ENCODE results near the gene STUM.

The STUM gene

GRCh38 chr1:226532553-226532952 is 16.0 kb upstream of the STUM start:
- FAIRE-seq (no peak), DNase-seq (ENCODE audit: insufficient read length, low spot score) (no peak)

DNA sequence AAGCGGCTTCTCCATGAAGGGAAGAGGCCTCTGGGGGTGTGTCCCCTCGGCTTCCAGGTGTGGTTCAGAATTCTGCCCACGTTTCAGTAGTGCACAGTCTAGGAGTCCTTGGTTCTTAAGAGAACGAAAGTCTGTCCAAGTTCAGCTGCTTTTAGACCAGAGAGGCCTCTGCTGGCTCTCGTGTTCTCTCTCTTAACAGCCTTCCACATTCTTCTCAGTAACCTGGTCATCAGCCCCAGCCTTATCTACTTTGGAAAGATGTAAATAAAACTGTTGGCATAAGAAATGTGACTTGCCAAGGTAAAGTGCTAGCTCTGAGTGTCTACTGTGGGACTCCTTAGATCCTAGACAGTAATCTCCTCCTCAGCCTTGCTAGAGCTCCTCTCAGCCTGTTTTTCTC is 15.3 kb upstream of the STUM start:
- no peak for DNase-seq (ENCODE audit: insufficient read length, low spot score)
- FAIRE-seq = no peak

DNA sequence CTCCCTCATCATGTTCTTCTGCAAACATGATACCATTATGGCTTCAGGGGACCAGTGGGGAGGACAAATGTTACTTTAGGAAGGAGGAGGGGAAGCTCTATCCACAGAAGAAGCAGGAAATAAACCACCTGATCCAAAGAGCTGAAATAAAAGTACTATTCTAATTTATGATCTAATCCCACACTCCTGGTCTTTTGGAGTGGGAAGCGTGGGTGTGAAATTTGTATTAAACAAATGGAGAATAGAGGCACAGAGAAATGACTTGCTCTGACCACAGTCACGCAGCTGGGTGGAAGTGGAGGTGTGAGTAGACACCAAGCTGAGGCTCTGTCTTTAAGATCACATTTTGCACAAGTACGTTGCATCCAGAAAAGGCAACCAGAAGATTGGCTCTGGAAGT is 14.5 kb upstream of the STUM start:
- FAIRE-seq (no peak), DNase-seq (ENCODE audit: insufficient read length, low spot score) (no peak)

DNA sequence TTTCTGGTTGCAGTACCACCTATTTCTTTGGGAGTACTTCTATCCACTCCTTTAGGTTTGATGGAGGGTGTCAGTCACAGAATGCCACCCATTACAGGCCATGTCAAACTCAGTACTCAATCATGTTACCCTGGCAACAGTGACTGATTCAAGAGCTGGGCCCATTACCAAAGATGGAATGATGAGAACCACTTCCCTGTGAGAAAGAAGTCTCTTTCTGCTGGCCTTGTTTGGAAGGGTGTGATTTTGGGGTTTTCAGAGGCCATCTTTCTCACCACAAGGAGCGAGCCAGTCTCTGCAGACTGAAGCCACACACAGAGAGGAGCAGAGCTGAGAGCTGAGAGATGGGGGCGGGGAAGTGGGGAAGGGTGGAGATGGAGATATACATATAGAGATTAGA is 13.9 kb upstream of the STUM start:
- DNase-seq (ENCODE audit: insufficient read length, low spot score) (no peak), FAIRE-seq (no peak)

DNA sequence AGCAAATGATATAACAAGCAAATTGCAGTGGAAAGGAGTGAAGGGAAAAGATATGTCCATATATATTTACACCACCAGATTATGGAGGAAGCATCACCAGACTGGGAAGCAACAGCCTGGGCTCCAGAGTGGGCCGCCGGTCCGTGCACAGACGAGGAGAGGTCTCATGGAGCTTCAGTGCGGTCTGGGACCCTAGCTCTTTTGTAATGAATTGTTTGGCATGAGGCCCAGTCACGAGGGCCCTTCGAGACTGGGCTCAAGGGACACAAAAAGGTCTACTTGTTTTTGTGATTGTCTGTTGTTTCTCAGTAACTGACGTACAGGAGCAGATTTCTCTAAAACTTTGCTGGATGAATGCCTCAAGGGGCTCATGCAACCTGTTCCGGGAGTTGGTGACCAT is 12.9 kb upstream of the STUM start:
- DNase-seq (ENCODE audit: insufficient read length, low spot score) (no peak), FAIRE-seq (no peak)

- DNase-seq (ENCODE audit: insufficient read length, low spot score) (no peak), FAIRE-seq (no peak)
These were observed 7.3 kb upstream of the STUM start for GRCh38 chr1:226541231-226541630.

- FAIRE-seq = no peak
- no peak for DNase-seq (ENCODE audit: insufficient read length, low spot score)
These were observed 6.6 kb upstream of the STUM start for GRCh38 chr1:226541631-226542622.

GRCh38 chr1:226542623-226543103 is 5.9 kb upstream of the STUM start:
- FAIRE-seq (no peak), DNase-seq (ENCODE audit: insufficient read length, low spot score) (no peak)

DNA sequence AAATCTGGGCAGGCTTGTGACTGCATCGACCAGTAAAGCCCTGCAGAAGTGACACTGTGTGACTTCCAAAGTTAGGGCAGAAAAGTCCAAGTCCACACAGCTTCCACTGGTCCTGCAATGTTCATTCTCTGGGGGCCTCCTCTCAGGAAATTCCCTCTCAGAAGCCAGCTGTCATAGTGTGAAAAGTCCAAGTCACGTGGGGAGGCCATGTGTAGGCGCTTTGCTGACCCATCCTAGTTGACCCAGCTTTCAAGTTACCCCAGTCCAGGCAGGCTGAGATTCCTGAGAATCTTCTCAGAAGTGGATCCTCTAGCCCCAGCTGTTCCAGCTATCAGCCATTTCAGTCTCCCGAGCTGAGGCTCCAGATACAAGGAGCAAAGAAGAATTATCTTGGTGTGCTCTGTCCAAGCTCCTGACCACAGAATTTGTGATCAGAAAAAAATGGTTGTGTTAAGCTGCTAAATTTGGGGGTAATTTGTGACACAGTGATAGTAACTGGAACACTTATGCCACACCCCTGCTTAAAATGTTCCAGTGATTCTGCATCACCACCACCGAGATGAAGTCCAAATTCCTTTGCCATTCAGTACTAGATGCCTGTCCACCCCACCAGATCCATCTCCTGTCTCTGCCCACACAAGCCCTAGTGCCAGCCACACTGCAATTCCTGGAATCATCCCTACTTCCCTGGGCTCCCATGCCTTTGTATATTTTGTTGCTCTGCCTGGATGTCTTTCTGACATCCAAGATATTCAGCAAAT is 2.5 kb upstream of the STUM start:
- no peak for DNase-seq (ENCODE audit: insufficient read length, low spot score)
- FAIRE-seq = no peak

DNA sequence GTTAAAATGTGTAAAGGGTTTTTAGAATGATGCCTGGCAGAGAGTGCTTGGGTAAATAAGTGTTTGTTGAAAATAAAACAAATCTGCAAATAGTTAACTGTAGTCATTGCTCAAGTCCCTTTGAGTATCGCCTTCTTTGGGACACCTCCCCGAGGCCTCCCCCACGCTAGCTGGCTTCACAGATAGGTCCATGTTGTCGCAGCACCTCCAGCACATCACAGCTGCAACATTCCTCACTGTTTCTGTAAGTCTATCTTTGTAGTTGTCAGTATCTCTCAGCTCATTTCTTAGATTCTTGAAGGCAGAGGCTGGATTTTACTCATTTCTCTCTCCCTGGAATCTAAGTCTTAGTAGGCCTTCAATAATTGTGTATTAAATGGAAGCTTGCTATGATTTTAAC is 1.6 kb upstream of the STUM start:
- FAIRE-seq (no peak), DNase-seq (ENCODE audit: insufficient read length, low spot score) (no peak)

- FAIRE-seq = peak; percentile 56
- DNase-seq (ENCODE audit: insufficient read length, low spot score) = peak; percentile 89
These were observed 791 bp upstream of the STUM start for GRCh38 chr1:226547754-226548191.

DNA sequence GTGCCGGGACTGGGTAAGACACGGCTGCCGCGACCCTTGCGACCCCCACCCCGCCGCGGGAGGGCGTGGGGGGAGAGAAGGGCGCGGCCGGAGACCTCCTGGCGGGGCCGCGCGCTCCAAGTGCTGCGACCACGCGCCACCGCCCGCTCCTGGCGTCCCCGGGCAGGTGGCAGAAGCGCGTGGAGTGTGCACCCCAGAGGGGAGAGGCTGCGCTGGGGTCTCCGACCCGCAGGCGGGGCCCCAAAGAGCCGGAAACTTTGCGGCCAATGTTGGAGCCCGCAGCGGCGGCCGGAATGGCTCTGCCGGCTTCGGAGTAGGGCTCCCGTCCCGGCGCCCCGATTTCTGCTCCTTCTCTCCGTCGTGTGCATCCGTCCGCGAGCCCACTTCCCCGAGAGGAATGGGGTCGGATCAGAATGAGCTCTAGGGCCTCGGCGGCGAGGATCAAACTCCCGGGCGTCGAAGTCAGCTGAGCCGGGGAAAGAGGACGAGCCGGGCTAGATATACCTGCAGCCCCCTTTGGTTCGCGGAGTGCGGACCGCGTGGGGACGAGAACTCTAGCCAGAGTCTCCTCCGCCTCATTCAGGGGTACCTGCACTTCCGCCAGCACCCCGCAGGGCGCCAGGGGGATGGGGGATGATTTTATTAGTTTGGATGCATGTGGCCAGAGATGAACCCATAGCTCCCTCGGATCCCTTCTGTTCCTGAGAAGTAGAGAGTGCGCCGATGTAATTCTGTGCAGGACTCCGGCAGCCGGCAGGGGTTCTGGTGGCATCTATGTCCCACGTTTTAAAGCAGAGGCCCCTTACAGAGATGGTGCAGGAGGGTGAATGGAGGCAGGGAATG is 751 bp downstream of the STUM start:
- DNase-seq (ENCODE audit: insufficient read length, low spot score) (no peak), FAIRE-seq (no peak)

DNA sequence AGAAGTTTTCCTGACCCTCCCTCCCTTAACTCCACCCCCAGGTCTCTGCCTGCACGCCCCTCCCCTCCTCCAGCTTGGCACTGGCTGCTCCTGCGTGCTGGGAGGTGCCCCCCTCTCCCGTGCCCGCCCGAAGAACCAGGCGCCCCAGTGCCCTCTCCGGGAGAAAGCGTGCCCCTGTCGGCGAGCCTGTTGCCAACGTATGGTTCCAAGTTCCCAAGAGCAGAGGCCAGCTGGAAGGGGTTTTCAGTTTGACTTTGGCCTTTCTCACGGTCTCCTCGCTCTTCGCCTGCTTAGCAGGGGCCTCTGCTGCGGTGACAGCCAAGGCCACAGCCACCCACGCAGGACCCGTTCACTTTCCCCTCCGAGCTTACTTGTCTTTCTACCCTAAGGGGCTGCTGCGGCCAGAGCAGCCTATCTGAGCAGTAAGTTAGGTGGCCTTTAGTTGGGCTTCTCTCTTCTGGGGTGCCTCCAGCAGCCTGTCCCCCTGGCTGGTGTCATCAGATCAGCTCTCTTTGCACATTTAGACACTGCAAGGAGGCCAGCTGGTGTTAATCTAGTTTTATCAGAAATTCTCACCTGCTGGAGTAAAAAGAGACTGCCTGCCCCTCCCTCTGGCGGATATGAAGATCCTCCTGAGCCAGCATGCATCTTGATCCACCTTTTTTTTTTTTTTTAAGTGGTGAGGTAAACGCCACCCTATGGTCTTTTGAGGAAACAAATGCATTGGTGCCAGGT is 1.5 kb downstream of the STUM start:
- FAIRE-seq (no peak), DNase-seq (ENCODE audit: insufficient read length, low spot score) (peak; percentile 30)

DNA sequence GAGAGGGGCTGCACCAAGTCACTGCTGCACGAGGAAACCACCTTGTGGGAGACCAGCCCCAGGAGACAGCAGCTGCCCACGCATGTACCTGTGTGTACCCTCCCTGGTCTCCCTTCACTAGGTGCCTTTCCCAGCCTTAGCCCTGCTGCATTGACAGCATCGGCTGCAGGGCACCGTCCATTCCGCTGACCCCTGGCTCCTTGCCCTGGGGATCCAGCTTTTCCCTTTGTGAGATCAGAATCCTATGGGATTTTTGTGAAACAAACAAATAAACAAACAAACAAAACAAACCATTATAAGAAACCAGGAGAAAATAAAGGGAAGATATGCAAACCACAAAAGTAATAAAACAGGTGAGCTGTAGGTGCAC is 2.1 kb downstream of the STUM start:
- FAIRE-seq (no peak), DNase-seq (ENCODE audit: insufficient read length, low spot score) (no peak)

DNA sequence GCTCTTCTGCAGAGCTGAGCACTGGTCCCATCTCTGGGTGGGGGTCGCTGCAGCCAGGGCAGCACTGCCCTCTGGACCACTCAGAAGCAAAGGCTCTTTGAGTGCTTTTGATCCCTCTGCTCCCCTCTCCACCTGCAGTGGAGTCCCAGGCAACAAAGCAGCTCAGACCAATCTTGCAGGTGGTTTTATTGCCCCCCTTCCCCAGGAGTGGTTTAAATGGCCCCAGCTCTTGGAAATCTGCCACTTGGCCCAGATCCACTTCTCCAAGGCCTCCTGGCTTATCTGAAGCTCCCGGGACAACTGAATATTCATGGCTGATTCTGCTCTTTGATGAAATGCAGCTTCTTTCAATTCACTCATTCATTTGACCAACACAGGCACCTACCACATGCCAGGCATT is 2.7 kb downstream of the STUM start:
- DNase-seq (ENCODE audit: insufficient read length, low spot score) = no peak
- no peak for FAIRE-seq

DNA sequence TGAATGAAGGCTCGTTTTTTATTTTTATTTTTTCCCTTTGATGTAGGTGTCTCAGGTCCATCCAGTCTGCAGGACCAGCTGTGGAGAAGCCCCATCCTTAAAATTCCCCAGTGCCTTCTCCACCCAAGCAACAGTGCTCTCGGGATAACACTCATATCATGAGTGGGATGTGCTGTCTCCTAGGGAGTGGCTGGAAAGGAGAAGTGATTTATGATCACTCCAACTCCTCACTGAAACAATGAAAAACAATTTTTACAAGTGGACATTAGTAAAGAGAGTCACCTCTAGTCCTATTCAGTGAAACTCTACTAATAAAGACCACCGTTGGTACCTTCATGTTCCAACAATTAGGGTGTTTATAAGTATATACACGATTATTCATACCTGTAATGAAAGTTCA is 3.5 kb downstream of the STUM start:
- FAIRE-seq = no peak
- DNase-seq (ENCODE audit: insufficient read length, low spot score) = no peak

DNA sequence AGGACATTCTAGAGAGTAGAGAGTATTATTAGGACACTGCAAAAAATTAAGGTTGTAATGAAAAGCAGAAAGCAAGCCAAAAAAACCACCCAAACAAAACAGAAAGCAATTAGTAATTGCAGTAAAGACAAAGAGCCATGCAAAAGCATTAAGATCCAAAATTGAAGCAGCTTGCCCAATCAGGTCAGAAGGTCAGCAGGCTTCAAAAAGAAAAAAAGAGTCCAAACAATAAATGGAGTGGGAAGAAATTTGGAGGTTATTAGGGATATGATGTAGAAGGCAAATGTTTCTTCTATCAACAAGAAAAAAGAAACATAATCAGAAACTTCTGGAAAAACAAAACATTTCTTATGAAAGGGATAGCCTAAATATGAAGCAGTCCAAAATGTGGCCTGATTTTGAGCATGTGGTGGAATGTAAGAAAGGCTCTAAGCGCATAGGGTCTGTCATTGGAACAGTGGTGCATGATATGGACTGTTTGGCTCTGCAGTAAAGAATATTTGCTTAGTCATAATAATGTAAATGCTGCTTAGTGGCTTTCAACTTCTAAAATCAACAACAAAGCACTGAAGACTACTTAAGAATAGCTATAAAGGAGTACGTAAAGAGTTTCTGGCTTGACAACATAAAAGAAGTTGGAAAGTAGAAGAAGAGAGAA is 4.8 kb downstream of the STUM start:
- no peak for DNase-seq (ENCODE audit: insufficient read length, low spot score)
- FAIRE-seq = no peak

DNA sequence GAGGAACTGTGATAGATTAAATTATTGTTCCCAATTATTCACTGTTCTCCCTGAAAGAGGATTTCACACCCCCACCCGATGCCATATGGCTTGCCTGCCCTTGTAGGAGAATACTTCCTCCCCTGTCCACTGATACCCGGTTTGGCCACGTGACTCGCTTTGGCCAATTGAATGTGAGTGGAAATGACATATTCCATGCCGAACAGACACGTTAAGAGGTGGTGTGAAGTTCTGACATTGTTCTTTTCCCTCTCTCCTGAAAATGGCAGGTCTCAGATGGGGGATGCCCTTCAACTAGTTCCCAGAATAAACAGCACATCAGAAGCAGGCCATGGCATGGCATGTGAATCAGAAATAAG is 5.3 kb downstream of the STUM start:
- DNase-seq (ENCODE audit: insufficient read length, low spot score) (no peak), FAIRE-seq (no peak)

GRCh38 chr1:226555092-226555491 is 6.5 kb downstream of the STUM start:
- DNase-seq (ENCODE audit: insufficient read length, low spot score) (no peak), FAIRE-seq (no peak)

DNA sequence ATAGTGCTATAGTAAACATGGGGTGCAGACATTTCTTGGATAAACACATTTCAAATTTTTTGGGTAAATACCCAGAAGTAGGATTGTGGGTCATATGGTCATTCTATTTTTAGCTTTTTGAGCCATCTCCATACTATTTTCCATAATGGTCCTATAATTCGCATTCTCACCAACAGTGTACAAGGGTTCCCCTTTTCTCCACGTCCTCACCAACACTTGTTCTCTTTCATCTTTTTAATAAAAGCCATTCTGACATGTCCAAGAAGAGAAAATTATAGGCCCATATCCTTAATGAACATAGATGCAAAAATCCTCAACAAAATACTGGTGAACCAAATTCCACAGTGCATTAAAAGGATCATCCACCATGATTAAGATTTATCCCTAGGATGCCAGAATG is 8.9 kb downstream of the STUM start:
- no peak for DNase-seq (ENCODE audit: insufficient read length, low spot score)
- FAIRE-seq = no peak

Data from GM19239 (cell line).